Inflammatory macrophage (primary cell): ENCODE measurements around the gene WBP11.

Experiments used
- DNase-seq, 2 donors: peaks; one replicate each; pipeline ENCODE4 v3.0.0-alpha.2; 2020 to 2022
- total RNA-seq, 18 experiments: gene quantifications; one replicate each; lab custom pipeline; 2026; ENCODE audit warnings: mixed read lengths in 6 of 18, inconsistent platforms in 2 of 18; lab: John Stamatoyannopoulos, UW

WBP11 gene
- total RNA-seq = 37.9 to 100 (median 60.4) reads per million in 18 experiments

GRCh38 chr12:14803011-14803829, at the start of gene WBP11, which contains the start of gene C12orf60:
WBP11 (minus strand) TSS chr12:14803478; CDS start chr12:14801383, 2,095 bp downstream.
C12orf60 (plus strand) TSS chr12:14803670; CDS start chr12:14822936, 19,266 bp downstream.
- peak; percentile 98 to 99 for DNase-seq

GRCh38 chr12:14852880-14853279, 49.6 kb upstream of the WBP11 start:
- no peak for DNase-seq

DNA sequence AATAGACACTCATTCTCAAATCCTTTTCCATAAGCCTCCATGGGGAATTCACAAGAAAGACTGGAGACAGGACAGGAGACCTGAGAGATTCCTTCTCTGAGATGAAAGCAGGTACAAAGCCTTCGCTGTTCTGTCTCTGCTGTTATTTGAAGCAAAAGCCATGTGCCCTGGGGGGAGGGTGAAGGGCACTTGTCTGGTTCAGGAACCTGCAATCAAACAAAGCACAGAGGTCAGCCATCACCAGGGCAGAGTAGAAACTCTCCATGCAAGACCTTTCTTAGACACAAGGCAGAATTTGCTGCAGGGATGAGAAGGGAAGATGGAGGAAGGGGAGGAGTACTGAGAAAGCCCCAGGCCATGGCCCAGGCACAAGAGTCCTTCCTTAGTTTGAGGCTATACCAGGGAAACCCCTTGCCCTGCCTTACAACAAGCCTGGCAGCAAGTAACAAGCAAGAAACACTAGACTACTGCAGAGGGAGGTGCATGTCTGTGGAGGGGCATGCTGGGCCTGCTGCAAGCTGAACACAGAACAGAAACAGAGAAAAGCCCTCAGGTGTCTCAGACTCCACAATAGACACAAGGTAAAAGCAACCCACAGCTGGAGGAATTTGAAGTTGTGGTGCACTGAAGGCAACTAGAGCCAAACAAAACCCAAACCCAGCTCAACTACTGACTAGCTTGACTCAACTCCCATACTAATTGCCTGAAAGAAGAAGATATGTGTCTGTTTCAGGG, 47.8 kb upstream of the WBP11 start:
- no peak for DNase-seq

GRCh38 chr12:14849661-14850060, 46.4 kb upstream of the WBP11 start:
- no peak for DNase-seq

GRCh38 chr12:14846876-14847580, 43.8 kb upstream of the WBP11 start:
- no peak for DNase-seq

- DNase-seq = peak; percentile 50 to 56
These were observed 42.8 kb upstream of the WBP11 start for GRCh38 chr12:14846042-14846587.

DNA sequence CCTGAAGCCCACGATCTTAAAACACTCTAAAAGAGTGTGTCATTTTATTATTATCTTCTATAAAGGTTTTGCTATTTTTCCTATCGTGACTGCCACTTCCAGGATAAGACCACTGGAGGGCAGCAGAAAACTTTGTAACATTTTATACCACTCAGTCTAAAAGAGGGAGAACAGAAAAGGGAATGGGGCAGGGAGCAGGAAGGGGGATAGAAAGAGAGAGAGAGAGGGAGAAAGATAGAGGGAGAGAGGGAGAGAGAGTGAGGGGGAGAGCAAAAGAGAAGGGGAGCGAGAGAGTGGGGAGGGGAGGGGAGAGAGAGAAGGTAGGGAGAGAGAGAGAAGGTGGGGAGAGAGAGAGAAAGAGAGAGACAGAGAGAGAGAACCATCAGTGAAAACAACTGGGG, 42.1 kb upstream of the WBP11 start:
- peak; percentile 43 to 61 for DNase-seq

- DNase-seq = no peak
These were observed 41.1 kb upstream of the WBP11 start for GRCh38 chr12:14844401-14844800.

GRCh38 chr12:14843425-14843887, 40.2 kb upstream of the WBP11 start, which contains the start of gene ART4:
ART4 (minus strand) TSS chr12:14843526; CDS start chr12:14843113, 413 bp downstream.
- DNase-seq = no peak

DNA sequence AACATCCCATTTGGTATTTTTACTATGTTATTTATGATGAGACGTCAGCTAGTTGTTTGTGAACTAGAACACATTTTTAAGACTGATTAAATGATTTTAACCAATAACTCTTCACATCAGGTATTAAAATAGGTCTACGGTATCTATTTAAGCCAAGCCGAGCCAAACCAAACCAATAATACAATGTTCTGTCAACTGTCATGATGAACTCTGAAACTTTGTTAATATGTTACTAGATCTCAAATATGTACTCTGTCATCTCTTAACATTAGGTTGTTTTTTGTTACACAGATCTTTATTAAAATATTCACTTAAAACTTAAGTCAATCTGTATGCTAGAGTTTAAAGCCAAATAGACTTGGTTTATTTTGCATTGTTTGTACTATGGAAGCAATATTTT, 39.0 kb upstream of the WBP11 start:
- no peak for DNase-seq

DNA sequence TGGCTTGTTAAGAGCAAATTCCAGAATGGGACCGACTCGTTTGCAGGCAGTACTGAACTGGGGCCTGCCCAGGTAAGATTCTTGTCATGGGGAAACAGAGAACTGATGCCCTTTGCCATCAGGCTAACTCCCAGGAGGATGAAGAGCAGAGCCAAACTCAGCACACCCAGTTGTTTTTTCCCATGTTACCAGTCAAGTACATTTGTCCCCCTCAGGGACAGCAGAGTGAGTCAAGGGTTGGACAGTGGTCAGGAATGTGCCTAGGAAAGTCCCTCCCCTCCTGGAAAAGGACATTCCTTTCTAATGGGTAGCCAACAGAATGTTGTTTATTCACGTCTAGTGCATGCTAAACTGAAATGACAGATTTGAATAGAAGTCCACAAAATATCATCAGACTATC, 38.5 kb upstream of the WBP11 start:
- no peak for DNase-seq

DNA sequence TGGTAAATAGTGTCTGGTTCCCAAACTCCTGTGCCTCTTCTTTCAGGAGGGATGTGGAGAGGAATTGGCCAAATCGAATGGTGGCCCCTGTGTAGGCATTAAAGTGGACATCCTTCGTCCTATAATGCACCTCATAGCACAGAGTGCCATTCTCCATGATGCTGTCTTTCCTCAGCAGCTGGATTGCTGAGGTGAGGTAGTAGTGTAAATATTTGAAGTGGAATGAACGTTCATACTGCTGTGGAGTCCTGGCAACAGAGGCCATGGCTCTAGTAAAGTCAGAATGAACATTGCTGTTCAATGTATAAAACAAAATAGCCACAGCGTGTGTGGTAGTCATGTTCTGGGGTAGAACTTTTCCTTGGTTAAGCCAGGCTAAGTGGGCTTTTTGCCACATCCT, 37.3 kb upstream of the WBP11 start:
- no peak for DNase-seq

DNA sequence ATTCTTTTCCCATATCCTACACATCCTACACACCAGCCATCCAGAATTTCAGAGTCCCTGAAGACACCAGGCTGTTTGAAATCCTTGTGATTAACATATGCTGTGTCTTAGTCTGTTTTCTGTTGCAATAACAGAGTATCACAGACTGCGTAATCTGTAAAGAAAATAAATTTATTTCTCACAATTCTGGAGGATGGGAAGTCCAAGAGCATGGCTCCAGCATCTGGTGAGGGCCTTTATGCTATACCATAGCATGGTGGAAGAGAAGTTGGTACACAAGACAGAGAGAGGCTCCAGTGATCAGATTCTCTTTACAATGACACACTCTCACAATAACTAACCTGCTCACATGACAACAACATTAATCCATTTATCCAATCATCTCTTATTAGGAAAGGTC, 36.0 kb upstream of the WBP11 start:
- DNase-seq = no peak

GRCh38 chr12:14836336-14837210, 33.3 kb upstream of the WBP11 start:
- DNase-seq = peak in 1 of 2 donors; percentile 13

DNA sequence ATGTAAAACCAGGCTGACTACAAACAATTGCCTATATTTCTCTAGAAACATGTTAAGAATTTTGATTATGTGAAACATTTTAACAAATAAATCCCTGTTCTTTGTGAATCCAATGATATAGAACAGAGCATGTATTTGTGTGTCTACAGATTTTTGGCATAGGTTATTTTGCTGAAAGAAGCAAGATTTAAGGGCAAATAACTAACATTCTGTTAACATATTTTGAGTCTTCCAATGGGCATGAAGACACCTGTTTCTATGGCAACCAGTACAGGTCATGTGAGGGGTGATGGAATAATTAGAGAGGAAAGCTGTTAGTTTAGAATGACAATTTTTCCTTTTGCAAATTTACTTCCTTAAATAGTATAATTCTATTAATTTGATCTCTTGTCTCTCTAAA, 31.2 kb upstream of the WBP11 start:
- DNase-seq = no peak

- no peak for DNase-seq
These were observed 30.7 kb upstream of the WBP11 start for GRCh38 chr12:14833952-14834351.

DNA sequence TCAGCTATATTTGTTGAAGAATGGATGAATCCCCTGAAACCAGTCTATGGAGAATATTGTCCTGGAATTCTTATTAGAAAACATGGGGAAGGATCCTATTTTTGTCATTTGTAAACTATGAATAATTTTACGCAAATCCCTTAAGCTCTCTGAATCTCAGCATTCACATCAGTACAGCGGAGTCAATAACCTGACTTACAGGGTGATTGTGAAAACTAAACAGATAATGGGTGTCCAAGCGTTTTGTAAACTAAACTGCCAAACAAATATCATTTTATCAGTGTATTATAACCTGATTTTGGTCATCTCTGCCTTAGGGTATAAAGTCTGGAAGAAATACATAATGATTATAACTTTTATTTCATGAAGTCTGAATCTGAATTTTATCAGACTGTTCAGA, 30.1 kb upstream of the WBP11 start:
- no peak for DNase-seq

DNA sequence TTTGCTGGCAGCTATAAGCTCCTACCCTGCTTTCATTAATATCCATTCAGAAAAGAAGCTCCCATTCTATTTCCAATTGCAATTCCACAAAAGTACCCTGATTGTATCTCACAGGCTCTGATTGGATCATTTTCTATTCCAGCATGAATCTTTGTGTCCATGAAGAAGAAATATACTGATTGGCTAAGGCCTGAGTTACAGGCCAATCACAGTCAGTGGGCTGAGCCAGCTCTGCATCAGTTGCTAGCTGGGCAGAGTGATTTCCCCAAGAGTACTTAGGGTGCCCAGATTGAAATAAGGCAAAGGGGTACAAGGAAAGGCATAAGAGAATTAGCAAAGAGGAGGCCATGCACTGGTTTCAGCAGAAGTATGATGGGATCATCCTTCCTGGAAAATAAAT, 25.6 kb upstream of the WBP11 start:
- DNase-seq = peak; percentile 24

DNA sequence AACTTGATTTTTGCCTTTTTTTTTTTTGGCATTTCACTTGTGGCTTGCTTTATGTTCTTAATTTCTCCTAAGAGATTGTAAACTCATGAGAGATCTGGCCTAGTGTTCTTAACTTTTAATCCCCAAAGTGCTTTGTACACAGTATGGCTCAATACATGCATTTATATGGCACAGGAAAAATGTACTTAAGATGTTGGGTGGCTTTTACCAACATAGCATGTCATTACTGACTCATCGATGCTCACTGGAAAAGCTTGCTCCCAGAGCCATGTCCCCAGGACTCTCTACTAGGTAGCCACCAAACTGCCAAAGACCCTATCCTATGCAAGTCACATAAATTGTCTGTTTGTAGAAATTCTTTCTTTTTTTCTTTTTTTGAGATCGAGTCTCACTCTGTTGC, 23.8 kb upstream of the WBP11 start:
- DNase-seq = no peak

DNA sequence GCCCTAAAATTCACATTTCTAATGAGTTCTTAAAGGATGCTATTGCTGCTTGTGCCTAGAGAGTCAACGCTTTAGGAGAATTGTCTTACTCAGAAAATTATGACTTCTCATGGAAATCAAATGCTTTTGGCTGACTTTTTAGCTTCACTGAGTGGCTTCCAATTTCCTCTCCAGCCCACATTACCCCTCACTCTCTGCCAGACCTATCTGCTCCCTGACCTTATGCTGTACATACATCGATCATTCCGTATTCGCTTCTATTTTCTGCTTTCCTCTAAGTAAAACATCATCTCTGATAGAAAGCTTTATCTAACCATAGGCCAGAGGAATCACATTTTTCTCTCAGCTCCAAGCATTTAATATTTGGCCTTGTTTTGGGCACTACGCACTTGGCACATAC, 23.2 kb upstream of the WBP11 start:
- DNase-seq = no peak

DNA sequence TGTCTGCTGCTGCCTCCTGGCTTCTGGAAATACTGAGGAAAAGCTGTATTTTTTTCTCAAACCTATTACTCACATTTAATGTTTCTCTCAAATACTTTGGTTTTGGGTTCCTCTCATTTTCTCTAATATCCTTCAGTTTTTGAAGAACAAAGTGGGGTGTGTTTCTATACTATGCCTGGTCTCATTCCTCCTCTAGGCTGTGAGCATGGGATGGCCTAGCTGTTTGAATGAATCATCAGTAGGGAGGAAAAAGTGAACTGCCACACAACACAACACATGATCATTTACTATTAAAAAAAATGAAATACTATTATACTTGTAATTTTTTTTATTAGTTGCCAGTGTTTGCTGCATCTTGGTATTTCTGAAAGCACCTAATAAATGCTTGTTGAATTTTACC, 22.0 kb upstream of the WBP11 start:
- DNase-seq = no peak
